SK-N-SH (cell line): ENCODE results near the gene ID2. TPM values are rescaled to one million over a fixed set of nuclear protein-coding genes. Genes with fewer than 3 reads are reported as not detected.

Source experiments
- CTCF ChIA-PET: fragments of 300-600, 350-600 bp; formaldehyde crosslinking; extraction: SDS; loops from one replicate; lab custom pipeline; 2021; lab: Yijun Ruan, JAX
- POLR2A ChIA-PET: fragments of 350-600 bp; sonication (Branson Sonifier 250); formaldehyde crosslinking; extraction: SDS; loops from one replicate; lab custom pipeline; 2020; ENCODE audit warnings: antibody characterized with exemption, inconsistent platforms; lab: Yijun Ruan, JAX
- DNase-seq: peaks from one replicate; pipeline ENCODE4 v3.0.0; 2012
- H2AFZ ChIP-seq: fragments of 200-600 bp; sonication (generic); 2 replicates; pipeline ENCODE4 v1.8.1; 2016; ENCODE audit warnings: antibody characterized with exemption, mild to moderate bottlenecking, low read depth
- H3F3A ChIP-seq: fragments of 200-600 bp; sonication (generic); replicated peaks from 2 replicates; pipeline ENCODE3; 2016; ENCODE audit warnings: antibody characterized with exemption, mild to moderate bottlenecking; ENCODE audit not compliant: insufficient read depth
- H3K27ac ChIP-seq, 2 experiments: fragments of 200-500 bp in 1 of 2; fragments of 200-600 bp in 1 of 2; sonication (Bioruptor generic) in 1 of 2; sonication (generic), shearing (Covaris generic) in 1 of 2; 2 replicates each; pipeline versions ENCODE4 v1.5.1 to v1.6.1; 2014 to 2016; ENCODE audit warnings: low read depth in 2 of 2, inconsistent platforms in 1 of 2, low read length in 1 of 2, mild to moderate bottlenecking in 1 of 2, mixed read lengths in 1 of 2
- H3K27me3 ChIP-seq: fragments of 200-600 bp; sonication (generic), shearing (Covaris generic); 2 replicates; pipeline ENCODE4 v1.6.1; 2016; ENCODE audit warnings: mixed run types; ENCODE audit not compliant: insufficient read depth
- H3K36me3 ChIP-seq, 2 experiments: fragments of 200-500 bp in 1 of 2; fragments of 200-600 bp in 1 of 2; sonication (Bioruptor generic) in 1 of 2; sonication (generic) in 1 of 2; replicated peaks in 1 of 2; 2 replicates each; pipeline versions ENCODE3 to v1.5.1; 2014 to 2016; ENCODE audit warnings: low read length in 1 of 2, mild to moderate bottlenecking in 1 of 2; ENCODE audit not compliant: insufficient read depth in 2 of 2, control insufficient read depth in 1 of 2
- H3K4me1 ChIP-seq, 2 experiments: fragments of 200-500 bp in 1 of 2; fragments of 200-600 bp in 1 of 2; sonication (Bioruptor generic) in 1 of 2; sonication (generic), shearing (Covaris generic) in 1 of 2; 2 replicates each; pipeline versions ENCODE4 v1.5.1 to v1.6.1; 2014 to 2016; ENCODE audit warnings: low read depth in 1 of 2, low read length in 1 of 2, mixed run types in 1 of 2; ENCODE audit not compliant: insufficient read depth in 2 of 2, control insufficient read depth in 1 of 2
- H3K4me2 ChIP-seq: fragments of 200-600 bp; sonication (generic), shearing (Covaris generic); 2 replicates; pipeline ENCODE4 v1.6.1; 2017; ENCODE audit warnings: mixed run types
- H3K4me3 ChIP-seq, 2 experiments: fragments of 200-500 bp in 1 of 2; fragments of 200-600 bp in 1 of 2; sonication (Bioruptor generic) in 1 of 2; sonication (generic), shearing (Covaris generic) in 1 of 2; 2 replicates each; pipeline versions ENCODE4 v1.5.1 to v1.8.1; 2014 to 2016; ENCODE audit warnings: low read depth in 2 of 2, inconsistent platforms in 1 of 2, low read length in 1 of 2, mild to moderate bottlenecking in 1 of 2, mixed read lengths in 1 of 2, moderate library complexity in 1 of 2
- H3K79me2 ChIP-seq: fragments of 200-600 bp; sonication (generic); 2 replicates; pipeline ENCODE4 v1.8.1; 2017; ENCODE audit warnings: mild to moderate bottlenecking; ENCODE audit not compliant: insufficient read depth
- H3K9ac ChIP-seq: fragments of 200-600 bp; sonication (generic); 2 replicates; pipeline ENCODE4 v1.6.1; 2017; ENCODE audit warnings: mixed run types
- H3K9me2 ChIP-seq: fragments of 200-600 bp; sonication (generic); 2 replicates; pipeline ENCODE4 v1.6.1; 2017; ENCODE audit warnings: mixed run types
- H3K9me3 ChIP-seq: fragments of 200-600 bp; sonication (generic); 2 replicates; pipeline ENCODE4 v1.6.1; 2017; ENCODE audit warnings: mixed run types, mild to moderate bottlenecking, moderate library complexity
- H4K20me1 ChIP-seq: fragments of 200-600 bp; sonication (generic); 2 replicates; pipeline ENCODE4 v1.6.1; 2017; ENCODE audit warnings: mild to moderate bottlenecking, mixed run types; ENCODE audit not compliant: insufficient read depth
- CHD2 ChIP-seq: fragments of 150-350 bp; IDR thresholded peaks from 2 replicates; pipeline ENCODE4 v1.6.1; 2018; ENCODE audit warnings: low read length; ENCODE audit not compliant: partially characterized antibody
- ELF1 ChIP-seq: IDR thresholded peaks from 2 replicates; pipeline ENCODE4 v1.4.0; 2012
- EP300 ChIP-seq, 2 experiments: IDR thresholded peaks; 2 replicates each; pipeline versions ENCODE4 v1.4.0 to v1.6.1; 2012; ENCODE audit warnings: borderline replicate concordance in 1 of 2, low read depth in 1 of 2, low read length in 1 of 2
- EZH2phosphoT487 ChIP-seq: fragments of 200-600 bp; sonication (generic); IDR thresholded peaks from 2 replicates; pipeline ENCODE4 v1.6.1; 2017; ENCODE audit warnings: low read depth, mixed run types, mild to moderate bottlenecking, antibody characterized with exemption, moderate library complexity, borderline replicate concordance
- FOSL2 ChIP-seq: IDR thresholded peaks from 2 replicates; pipeline ENCODE4 v1.4.0; 2012; ENCODE audit warnings: low read depth, mild to moderate bottlenecking, moderate library complexity, borderline replicate concordance
- FOXM1 ChIP-seq: IDR thresholded peaks from 2 replicates; pipeline ENCODE4 v1.4.0; 2012; ENCODE audit warnings: low read depth, mild to moderate bottlenecking
- JUND ChIP-seq: IDR thresholded peaks from 2 replicates; pipeline ENCODE4 v1.4.0; 2012
- MEF2A ChIP-seq: IDR thresholded peaks from 2 replicates; pipeline ENCODE4 v1.4.0; 2012; ENCODE audit warnings: low read depth, borderline replicate concordance
- MXI1 ChIP-seq: IDR thresholded peaks from 2 replicates; pipeline ENCODE4 v1.6.1; 2012; ENCODE audit warnings: mild to moderate bottlenecking, low read depth, low read length, improper control_type of control experiment
- NFIC ChIP-seq: IDR thresholded peaks from 2 replicates; pipeline ENCODE4 v1.4.0; 2012; ENCODE audit warnings: borderline replicate concordance
- NRF1 ChIP-seq: IDR thresholded peaks from 2 replicates; pipeline ENCODE4 v1.6.1; 2012; ENCODE audit warnings: low read depth, mild to moderate bottlenecking, low read length
- RAD21 ChIP-seq: IDR thresholded peaks from 2 replicates; pipeline ENCODE4 v1.6.1; 2012; ENCODE audit warnings: mild to moderate bottlenecking, low read length
- RCOR1 ChIP-seq: fragments of 150-350 bp; IDR thresholded peaks from 2 replicates; pipeline ENCODE4 v1.6.1; 2017; ENCODE audit warnings: antibody characterized with exemption, low read length
- RFX5 ChIP-seq: IDR thresholded peaks from 2 replicates; pipeline ENCODE4 v1.6.1; 2012; ENCODE audit warnings: mild to moderate bottlenecking, improper control_type of control experiment, low read length
- SIN3A ChIP-seq: IDR thresholded peaks from 2 replicates; pipeline ENCODE4 v1.6.1; 2012; ENCODE audit warnings: low read depth, mild to moderate bottlenecking, low read length, moderate library complexity, borderline replicate concordance
- SMC3 ChIP-seq: IDR thresholded peaks from 2 replicates; pipeline ENCODE4 v1.6.1; 2012; ENCODE audit warnings: low read depth, low read length, improper control_type of control experiment
- TAF1 ChIP-seq: IDR thresholded peaks from 2 replicates; pipeline ENCODE4 v1.6.1; 2012; ENCODE audit warnings: low read depth, mild to moderate bottlenecking, low read length, moderate library complexity, borderline replicate concordance
- TCF12 ChIP-seq: IDR thresholded peaks from 2 replicates; pipeline ENCODE4 v1.4.0; 2012
- TEAD4 ChIP-seq: IDR thresholded peaks from 2 replicates; pipeline ENCODE4 v1.4.0; 2012; ENCODE audit warnings: mild to moderate bottlenecking, borderline replicate concordance; ENCODE audit not compliant: insufficient read depth
- WGBS: methylation state at CpG from one replicate; pipeline ENCODE4 v1.1.6; 2017; ENCODE audit warnings: low lambda C conversion rate; 5-methylcytosine and 5-hydroxymethylcytosine counted together
- polyA plus RNA-seq, 3 experiments: library from polyadenylated mRNA; depleted of rRNA; stranded (reverse); fragments of >200 nt; gene quantifications; 2 replicates each; pipeline ENCODE4 v1.2.3, GENCODE V29; 2012
- TF ChIP-seq, protein P1 (sequence below): IDR thresholded peaks from 2 replicates; pipeline ENCODE4; 2012
- TF ChIP-seq, protein P2 (sequence below): IDR thresholded peaks from 2 replicates; pipeline ENCODE4 v1.4.0; 2012; ENCODE audit warnings: low read depth
- TF ChIP-seq, protein P3 (sequence below): IDR thresholded peaks from 2 replicates; pipeline ENCODE4 v1.4.0; 2012; ENCODE audit warnings: low read depth, borderline replicate concordance
- TF ChIP-seq, protein P4 (sequence below): IDR thresholded peaks from 2 replicates; pipeline ENCODE4 v1.6.1; 2012; ENCODE audit warnings: mild to moderate bottlenecking, low read depth, low read length, moderate library complexity

The ID2 gene, protein sequence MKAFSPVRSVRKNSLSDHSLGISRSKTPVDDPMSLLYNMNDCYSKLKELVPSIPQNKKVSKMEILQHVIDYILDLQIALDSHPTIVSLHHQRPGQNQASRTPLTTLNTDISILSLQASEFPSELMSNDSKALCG
- 385 and 459 TPM in 2 replicates for polyA plus RNA-seq (2012; rRNA removed)
- 248 and 348 TPM in 2 replicates for polyA plus RNA-seq (2012; cell fraction: cytosol; rRNA removed)
- polyA plus RNA-seq (2012; cell fraction: nucleus; rRNA removed), result 418 and 472 TPM in 2 replicates

DNA sequence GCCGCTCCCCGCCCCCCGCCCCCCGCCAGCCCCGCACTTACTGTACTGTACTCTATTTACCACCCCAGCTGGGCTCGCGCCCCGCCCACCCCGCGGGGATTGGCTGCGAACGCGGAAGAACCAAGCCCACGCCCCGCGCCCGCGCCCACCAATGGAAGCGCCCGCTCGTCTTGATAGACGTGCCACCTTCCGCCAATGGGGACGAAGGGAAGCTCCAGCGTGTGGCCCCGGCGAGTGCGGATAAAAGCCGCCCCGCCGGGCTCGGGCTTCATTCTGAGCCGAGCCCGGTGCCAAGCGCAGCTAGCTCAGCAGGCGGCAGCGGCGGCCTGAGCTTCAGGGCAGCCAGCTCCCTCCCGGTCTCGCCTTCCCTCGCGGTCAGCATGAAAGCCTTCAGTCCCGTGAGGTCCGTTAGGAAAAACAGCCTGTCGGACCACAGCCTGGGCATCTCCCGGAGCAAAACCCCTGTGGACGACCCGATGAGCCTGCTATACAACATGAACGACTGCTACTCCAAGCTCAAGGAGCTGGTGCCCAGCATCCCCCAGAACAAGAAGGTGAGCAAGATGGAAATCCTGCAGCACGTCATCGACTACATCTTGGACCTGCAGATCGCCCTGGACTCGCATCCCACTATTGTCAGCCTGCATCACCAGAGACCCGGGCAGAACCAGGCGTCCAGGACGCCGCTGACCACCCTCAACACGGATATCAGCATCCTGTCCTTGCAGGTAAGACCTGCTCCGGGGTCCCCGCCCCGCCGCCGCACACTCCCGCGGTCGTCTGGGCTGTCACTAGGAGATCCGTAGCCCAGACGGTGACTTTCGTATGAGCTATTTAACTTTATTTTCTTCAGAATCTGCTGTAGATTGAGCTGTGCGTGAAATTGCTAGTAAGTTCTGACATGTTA is at the start of gene ID2:
Gene ID2 (plus strand): TSS at position 271 of the 907 bp plus-strand sequence. CDS start 110 bp downstream, at position 381.
- 2% methylated on average over 68 of the region's 70 CpGs for WGBS
- H3K27me3 ChIP-seq, result no peaks in the 10 kb centered on the region
- no peaks in the 10 kb centered on the region for H3K9me2 ChIP-seq
- TF ChIP-seq FOXM1, result 0 out of 2 replicates have a peak, but pooled peaks have one; percentile 16
- TF ChIP-seq MXI1, result peak; percentile 92
- peak; percentile 27; the same call in 1 of the 2 replicates for TF ChIP-seq RAD21
- peak; percentile 97 for TF ChIP-seq ELF1
- TF ChIP-seq SIN3A, result peak; percentile 99
- TF ChIP-seq, protein P1, sequence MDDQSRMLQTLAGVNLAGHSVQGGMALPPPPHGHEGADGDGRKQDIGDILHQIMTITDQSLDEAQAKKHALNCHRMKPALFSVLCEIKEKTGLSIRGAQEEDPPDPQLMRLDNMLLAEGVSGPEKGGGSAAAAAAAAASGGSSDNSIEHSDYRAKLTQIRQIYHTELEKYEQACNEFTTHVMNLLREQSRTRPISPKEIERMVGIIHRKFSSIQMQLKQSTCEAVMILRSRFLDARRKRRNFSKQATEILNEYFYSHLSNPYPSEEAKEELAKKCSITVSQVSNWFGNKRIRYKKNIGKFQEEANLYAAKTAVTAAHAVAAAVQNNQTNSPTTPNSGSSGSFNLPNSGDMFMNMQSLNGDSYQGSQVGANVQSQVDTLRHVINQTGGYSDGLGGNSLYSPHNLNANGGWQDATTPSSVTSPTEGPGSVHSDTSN, result peak; percentile 100
- TF ChIP-seq, protein P2, sequence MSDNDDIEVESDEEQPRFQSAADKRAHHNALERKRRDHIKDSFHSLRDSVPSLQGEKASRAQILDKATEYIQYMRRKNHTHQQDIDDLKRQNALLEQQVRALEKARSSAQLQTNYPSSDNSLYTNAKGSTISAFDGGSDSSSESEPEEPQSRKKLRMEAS, result peak; percentile 16; the same call in 1 of the 2 replicates
- TF ChIP-seq, protein P3, sequence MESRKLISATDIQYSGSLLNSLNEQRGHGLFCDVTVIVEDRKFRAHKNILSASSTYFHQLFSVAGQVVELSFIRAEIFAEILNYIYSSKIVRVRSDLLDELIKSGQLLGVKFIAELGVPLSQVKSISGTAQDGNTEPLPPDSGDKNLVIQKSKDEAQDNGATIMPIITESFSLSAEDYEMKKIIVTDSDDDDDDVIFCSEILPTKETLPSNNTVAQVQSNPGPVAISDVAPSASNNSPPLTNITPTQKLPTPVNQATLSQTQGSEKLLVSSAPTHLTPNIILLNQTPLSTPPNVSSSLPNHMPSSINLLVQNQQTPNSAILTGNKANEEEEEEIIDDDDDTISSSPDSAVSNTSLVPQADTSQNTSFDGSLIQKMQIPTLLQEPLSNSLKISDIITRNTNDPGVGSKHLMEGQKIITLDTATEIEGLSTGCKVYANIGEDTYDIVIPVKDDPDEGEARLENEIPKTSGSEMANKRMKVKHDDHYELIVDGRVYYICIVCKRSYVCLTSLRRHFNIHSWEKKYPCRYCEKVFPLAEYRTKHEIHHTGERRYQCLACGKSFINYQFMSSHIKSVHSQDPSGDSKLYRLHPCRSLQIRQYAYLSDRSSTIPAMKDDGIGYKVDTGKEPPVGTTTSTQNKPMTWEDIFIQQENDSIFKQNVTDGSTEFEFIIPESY, result no peak
- TF ChIP-seq TEAD4, result no peak
- no peak for TF ChIP-seq MEF2A
- TF ChIP-seq CHD2, result peak; percentile 86
- TF ChIP-seq RCOR1, result 0 out of 2 replicates have a peak, but pooled peaks have one; percentile 37
- TF ChIP-seq JUND, result peak; percentile 15; the same call in 1 of the 2 replicates
- peak; percentile 59; the same call in 1 of the 2 replicates for TF ChIP-seq NFIC
- TF ChIP-seq RFX5, result peak; percentile 81
- no peak for TF ChIP-seq NRF1
- no peak; the same call in 1 of the 2 replicates for TF ChIP-seq TCF12
- TF ChIP-seq EZH2phosphoT487, result no peak
- peak; percentile 17; the same call in 1 of the 2 replicates for TF ChIP-seq SMC3
- TF ChIP-seq FOSL2, result no peak; the same call in 1 of the 2 replicates
- TF ChIP-seq TAF1, result peak; percentile 100
- TF ChIP-seq, protein P4, sequence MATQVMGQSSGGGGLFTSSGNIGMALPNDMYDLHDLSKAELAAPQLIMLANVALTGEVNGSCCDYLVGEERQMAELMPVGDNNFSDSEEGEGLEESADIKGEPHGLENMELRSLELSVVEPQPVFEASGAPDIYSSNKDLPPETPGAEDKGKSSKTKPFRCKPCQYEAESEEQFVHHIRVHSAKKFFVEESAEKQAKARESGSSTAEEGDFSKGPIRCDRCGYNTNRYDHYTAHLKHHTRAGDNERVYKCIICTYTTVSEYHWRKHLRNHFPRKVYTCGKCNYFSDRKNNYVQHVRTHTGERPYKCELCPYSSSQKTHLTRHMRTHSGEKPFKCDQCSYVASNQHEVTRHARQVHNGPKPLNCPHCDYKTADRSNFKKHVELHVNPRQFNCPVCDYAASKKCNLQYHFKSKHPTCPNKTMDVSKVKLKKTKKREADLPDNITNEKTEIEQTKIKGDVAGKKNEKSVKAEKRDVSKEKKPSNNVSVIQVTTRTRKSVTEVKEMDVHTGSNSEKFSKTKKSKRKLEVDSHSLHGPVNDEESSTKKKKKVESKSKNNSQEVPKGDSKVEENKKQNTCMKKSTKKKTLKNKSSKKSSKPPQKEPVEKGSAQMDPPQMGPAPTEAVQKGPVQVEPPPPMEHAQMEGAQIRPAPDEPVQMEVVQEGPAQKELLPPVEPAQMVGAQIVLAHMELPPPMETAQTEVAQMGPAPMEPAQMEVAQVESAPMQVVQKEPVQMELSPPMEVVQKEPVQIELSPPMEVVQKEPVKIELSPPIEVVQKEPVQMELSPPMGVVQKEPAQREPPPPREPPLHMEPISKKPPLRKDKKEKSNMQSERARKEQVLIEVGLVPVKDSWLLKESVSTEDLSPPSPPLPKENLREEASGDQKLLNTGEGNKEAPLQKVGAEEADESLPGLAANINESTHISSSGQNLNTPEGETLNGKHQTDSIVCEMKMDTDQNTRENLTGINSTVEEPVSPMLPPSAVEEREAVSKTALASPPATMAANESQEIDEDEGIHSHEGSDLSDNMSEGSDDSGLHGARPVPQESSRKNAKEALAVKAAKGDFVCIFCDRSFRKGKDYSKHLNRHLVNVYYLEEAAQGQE, result peak; percentile 89
- peak in 1 of 2 experiments; percentile 33; a peak in 1 of 4 replicates for TF ChIP-seq EP300 (IDR thresholded peaks at IDR 0.05; ENCODE audit: borderline replicate concordance in 1 of 2, low read depth in 1 of 2, low read length in 1 of 2)

More for the DNA sequence above, at the start of gene ID2:
- Histone ChIP-seq H2AFZ (peak within 1 kb of the TSS; percentile 41), H3K4me1 (peaks cover 12 to 48% of the 10 kb centered on the region in 2 experiments), H3K4me2 (peak within 1 kb of the TSS; percentile 96), H3K27ac (peak within 1 kb of the TSS; percentile 97 to 99), H3K36me3 (peaks cover 0 to 20% of the 10 kb centered on the region in 2 experiments), H3K4me3 (peak within 1 kb of the TSS; percentile 98 to 100), H4K20me1 (peaks cover 33% of the 10 kb centered on the region), H3K79me2 (peaks cover 42% of the 10 kb centered on the region), H3K9ac (peak within 1 kb of the TSS; percentile 96), H3F3A (peaks cover 59% of the 10 kb centered on the region), H3K9me3 (no peaks in the 10 kb centered on the region)
- ChIA-PET CTCF (interaction anchor here (0.9 to 4.9 kb wide), 13 partner anchors 9 to 1585 kb away, joined by 3 to 25 read pairs (median 3); no protein-coding TSS in a partner anchor), POLR2A (interaction anchor here (0.6 to 7.4 kb wide), 39 partner anchors 9 to 1674 kb away, joined by 3 to 154 read pairs (median 4); no protein-coding TSS in a partner anchor)
- DNase-seq, result peak; percentile 98
